ENCODE data around the gene RPS3.

GRCh38 chr11:75402002-75402773, 2.9 kb downstream of the RPS3 start:
- TF ChIP-seq GLIS3 (CRISPR knock-in tag; IDR thresholded peaks at IDR 0.05) (no peak), CSDC2 (CRISPR knock-in tag; IDR thresholded peaks at IDR 0.05) (no peak), ZNF70 (CRISPR knock-in tag; IDR thresholded peaks at IDR 0.05) (no peak), TSHZ2 (CRISPR knock-in tag; IDR thresholded peaks at IDR 0.05) (no peak), RARB (CRISPR knock-in tag; IDR thresholded peaks at IDR 0.05) (no peak), POU6F1 (CRISPR knock-in tag; IDR thresholded peaks at IDR 0.05; ENCODE audit: borderline replicate concordance, low read depth) (no peak), ZNF8 (CRISPR knock-in tag; IDR thresholded peaks at IDR 0.05) (no peak), ZNF565 (CRISPR knock-in tag; conservative IDR thresholded peaks at IDR 0.05; ENCODE audit: low read depth) (no peak), ZC3H10 (CRISPR knock-in tag; IDR thresholded peaks at IDR 0.05) (no peak), TCF4 (CRISPR knock-in tag; IDR thresholded peaks at IDR 0.05; ENCODE audit: borderline replicate concordance) (no peak), PATZ1 (CRISPR knock-in tag; IDR thresholded peaks at IDR 0.05; ENCODE audit: borderline replicate concordance) (no peak), ESRRG (CRISPR knock-in tag; IDR thresholded peaks at IDR 0.05) (no peak)
- TF ChIP-seq, protein P1, sequence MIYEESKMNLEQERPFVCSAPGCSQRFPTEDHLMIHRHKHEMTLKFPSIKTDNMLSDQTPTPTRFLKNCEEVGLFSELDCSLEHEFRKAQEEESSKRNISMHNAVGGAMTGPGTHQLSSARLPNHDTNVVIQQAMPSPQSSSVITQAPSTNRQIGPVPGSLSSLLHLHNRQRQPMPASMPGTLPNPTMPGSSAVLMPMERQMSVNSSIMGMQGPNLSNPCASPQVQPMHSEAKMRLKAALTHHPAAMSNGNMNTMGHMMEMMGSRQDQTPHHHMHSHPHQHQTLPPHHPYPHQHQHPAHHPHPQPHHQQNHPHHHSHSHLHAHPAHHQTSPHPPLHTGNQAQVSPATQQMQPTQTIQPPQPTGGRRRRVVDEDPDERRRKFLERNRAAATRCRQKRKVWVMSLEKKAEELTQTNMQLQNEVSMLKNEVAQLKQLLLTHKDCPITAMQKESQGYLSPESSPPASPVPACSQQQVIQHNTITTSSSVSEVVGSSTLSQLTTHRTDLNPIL (CRISPR knock-in tag; IDR thresholded peaks at IDR 0.05; ENCODE audit: low read depth) = no peak
